GM12878 (cell line): ENCODE data around the gene GEMIN7. TPM values are rescaled to one million over a fixed set of nuclear protein-coding genes. Genes with fewer than 3 reads are reported as not detected.

Source experiments
- DPF2 ChIP-seq: fragments of 450-650 bp; IDR thresholded peaks from 2 replicates; pipeline ENCODE4 v1.6.1; 2017; ENCODE audit warnings: mild to moderate bottlenecking
- EED ChIP-seq: sonication (generic); IDR thresholded peaks from 2 replicates; pipeline ENCODE4 v1.6.1; 2016; ENCODE audit warnings: antibody characterized with exemption, low read depth
- FOXK2 ChIP-seq: fragments of 450-650 bp; IDR thresholded peaks from 2 replicates; pipeline ENCODE4 v1.6.1; 2017; ENCODE audit warnings: mild to moderate bottlenecking, moderate library complexity
- KDM1A ChIP-seq: fragments of 200-600 bp; sonication (generic); IDR thresholded peaks from 2 replicates; pipeline ENCODE4 v1.6.1; 2016; ENCODE audit warnings: borderline replicate concordance
- MTA2 ChIP-seq: fragments of 450-650 bp; IDR thresholded peaks from 2 replicates; pipeline ENCODE4 v1.6.1; 2016; ENCODE audit warnings: low read depth, mild to moderate bottlenecking, moderate library complexity
- NBN ChIP-seq: fragments of 450-650 bp; IDR thresholded peaks from 2 replicates; pipeline ENCODE4 v1.6.1; 2016
- NFXL1 ChIP-seq: fragments of 450-650 bp; IDR thresholded peaks from 2 replicates; pipeline ENCODE4 v1.6.1; 2017; ENCODE audit warnings: antibody characterized with exemption, mild to moderate bottlenecking, borderline replicate concordance
- PAX5 ChIP-seq: IDR thresholded peaks from 2 replicates; pipeline ENCODE4 v1.6.1; 2011; ENCODE audit warnings: low read depth, low read length, borderline replicate concordance
- POLR2AphosphoS5 ChIP-seq: IDR thresholded peaks from 2 replicates; pipeline ENCODE4 v1.6.1; 2011; ENCODE audit warnings: mild to moderate bottlenecking, low read length, inconsistent platforms
- POU2F2 ChIP-seq: IDR thresholded peaks from 3 replicates; pipeline ENCODE4 v1.6.1; 2011; ENCODE audit warnings: low read depth, mild to moderate bottlenecking, low read length, borderline replicate concordance
- RFX5 ChIP-seq: IDR thresholded peaks from 2 replicates; pipeline ENCODE4 v1.6.1; 2011; ENCODE audit warnings: low read depth, low read length, improper control_type of control experiment
- polyA plus RNA-seq, 11 experiments: library from polyadenylated mRNA; depleted of rRNA in 4 of 11; unstranded in 6 of 11; stranded (reverse) in 5 of 11; fragments of >200 nt; fragmentation: Nextera tagmentation in 4 of 11; fragmentation: Illumina TruSeq in 1 of 11; extraction: Ambion mirVana in 4 of 11; extraction: Trizol in 1 of 11; gene quantifications; 1 replicate in 1 of 11; 2 replicates in 10 of 11; pipeline versions ENCODE4 v1.2.1 to v1.2.3, GENCODE V29; 2011 to 2016; ENCODE audit warnings: inconsistent platforms in 2 of 11, missing spikeins in 2 of 11, low read depth in 1 of 11
- total RNA-seq, 4 experiments: library from RNA; depleted of rRNA in 3 of 4; stranded (reverse); fragments of >200 nt in 3 of 4; fragmentation: Illumina TruSeq in 1 of 4; extraction: Trizol in 1 of 4; gene quantifications; 2 replicates each; pipeline versions ENCODE4 v1.2.1 to v1.2.3, GENCODE V29; 2013 to 2021
- TF ChIP-seq, protein P1 (sequence below): fragments of 450-650 bp; IDR thresholded peaks from 2 replicates; pipeline ENCODE4 v1.6.1; 2017; ENCODE audit warnings: mild to moderate bottlenecking, moderate library complexity
- TF ChIP-seq, protein P2 (sequence below): IDR thresholded peaks from 2 replicates; pipeline ENCODE4 v1.6.1; 2012; ENCODE audit warnings: low read depth, low read length, improper control_type of control experiment
- TF ChIP-seq, protein P3 (sequence below): fragments of 450-650 bp; IDR thresholded peaks from 2 replicates; pipeline ENCODE4 v1.6.1; 2017; ENCODE audit warnings: low read depth, mild to moderate bottlenecking, moderate library complexity
- TF ChIP-seq, protein P4 (sequence below): fragments of 450-650 bp; IDR thresholded peaks from 2 replicates; pipeline ENCODE4 v1.6.1; 2018; ENCODE audit warnings: mild to moderate bottlenecking, low read depth, moderate library complexity; ENCODE audit not compliant: partially characterized antibody
- TF ChIP-seq, protein P5 (sequence below): IDR thresholded peaks from 2 replicates; pipeline ENCODE4 v1.6.1; 2011; ENCODE audit warnings: borderline replicate concordance, low read depth, mild to moderate bottlenecking, moderate library complexity, mixed read lengths, low read length; ENCODE audit not compliant: insufficient read depth; ENCODE audit errors: extremely low read length
- TF ChIP-seq, protein P6 (sequence below): IDR thresholded peaks from 2 replicates; pipeline ENCODE4 v1.6.1; 2012; ENCODE audit warnings: low read length, inconsistent platforms
- TF ChIP-seq, protein P7 (sequence below): IDR thresholded peaks from 2 replicates; pipeline ENCODE4 v1.6.1; 2012; ENCODE audit warnings: low read depth, low read length, improper control_type of control experiment

Gene GEMIN7
- total and polyA plus RNA-seq, 10 of the 15 experiments (the other 5 are each of a cell fraction or from before 2014, with no cell fraction given) = 21.1 to 76.7 (median 44.9) TPM

DNA sequence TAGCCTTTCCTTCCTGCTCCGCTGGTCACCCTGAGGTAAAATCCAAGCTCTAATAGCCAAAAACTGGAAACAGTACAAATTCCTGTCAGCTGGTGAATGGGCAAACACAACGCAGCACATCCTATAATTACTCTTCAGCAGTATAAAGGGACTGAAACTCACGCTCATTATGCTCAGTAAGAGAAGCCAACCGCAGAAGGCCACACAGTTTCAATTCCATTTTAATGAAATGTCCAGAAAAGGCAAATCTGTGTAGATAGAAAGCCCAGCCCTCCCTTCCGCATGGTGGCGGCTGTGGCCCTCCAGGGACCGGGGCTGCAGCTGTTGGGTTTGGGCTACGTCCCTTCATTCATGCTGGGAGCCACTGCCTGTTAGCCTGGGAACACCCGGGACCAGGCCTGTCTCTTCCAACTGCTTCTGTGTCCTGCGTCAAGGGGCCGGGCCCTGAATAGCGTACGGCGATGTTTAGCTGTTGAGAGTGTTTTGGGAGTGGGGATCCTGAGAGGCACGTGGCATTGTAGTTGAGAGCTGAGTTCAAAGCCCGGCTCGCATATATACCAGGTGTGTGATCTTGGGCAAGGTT lies 58.2 kb downstream of the GEMIN7 start (continued):
- TF ChIP-seq, protein P1, sequence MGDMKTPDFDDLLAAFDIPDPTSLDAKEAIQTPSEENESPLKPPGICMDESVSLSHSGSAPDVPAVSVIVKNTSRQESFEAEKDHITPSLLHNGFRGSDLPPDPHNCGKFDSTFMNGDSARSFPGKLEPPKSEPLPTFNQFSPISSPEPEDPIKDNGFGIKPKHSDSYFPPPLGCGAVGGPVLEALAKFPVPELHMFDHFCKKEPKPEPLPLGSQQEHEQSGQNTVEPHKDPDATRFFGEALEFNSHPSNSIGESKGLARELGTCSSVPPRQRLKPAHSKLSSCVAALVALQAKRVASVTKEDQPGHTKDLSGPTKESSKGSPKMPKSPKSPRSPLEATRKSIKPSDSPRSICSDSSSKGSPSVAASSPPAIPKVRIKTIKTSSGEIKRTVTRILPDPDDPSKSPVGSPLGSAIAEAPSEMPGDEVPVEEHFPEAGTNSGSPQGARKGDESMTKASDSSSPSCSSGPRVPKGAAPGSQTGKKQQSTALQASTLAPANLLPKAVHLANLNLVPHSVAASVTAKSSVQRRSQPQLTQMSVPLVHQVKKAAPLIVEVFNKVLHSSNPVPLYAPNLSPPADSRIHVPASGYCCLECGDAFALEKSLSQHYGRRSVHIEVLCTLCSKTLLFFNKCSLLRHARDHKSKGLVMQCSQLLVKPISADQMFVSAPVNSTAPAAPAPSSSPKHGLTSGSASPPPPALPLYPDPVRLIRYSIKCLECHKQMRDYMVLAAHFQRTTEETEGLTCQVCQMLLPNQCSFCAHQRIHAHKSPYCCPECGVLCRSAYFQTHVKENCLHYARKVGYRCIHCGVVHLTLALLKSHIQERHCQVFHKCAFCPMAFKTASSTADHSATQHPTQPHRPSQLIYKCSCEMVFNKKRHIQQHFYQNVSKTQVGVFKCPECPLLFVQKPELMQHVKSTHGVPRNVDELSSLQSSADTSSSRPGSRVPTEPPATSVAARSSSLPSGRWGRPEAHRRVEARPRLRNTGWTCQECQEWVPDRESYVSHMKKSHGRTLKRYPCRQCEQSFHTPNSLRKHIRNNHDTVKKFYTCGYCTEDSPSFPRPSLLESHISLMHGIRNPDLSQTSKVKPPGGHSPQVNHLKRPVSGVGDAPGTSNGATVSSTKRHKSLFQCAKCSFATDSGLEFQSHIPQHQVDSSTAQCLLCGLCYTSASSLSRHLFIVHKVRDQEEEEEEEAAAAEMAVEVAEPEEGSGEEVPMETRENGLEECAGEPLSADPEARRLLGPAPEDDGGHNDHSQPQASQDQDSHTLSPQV = no peak
- TF ChIP-seq NBN (peak; percentile 69), DPF2 (peak; percentile 74), POU2F2 (peak; percentile 58; the same call in 2 of the 3 replicates), NFXL1 (no peak), MTA2 (peak; percentile 99), PAX5 (peak; percentile 69; the same call in 1 of the 2 replicates), KDM1A (no peak), FOXK2 (no peak), EED (peak; percentile 82), RFX5 (no peak), POLR2AphosphoS5 (no peak)
- TF ChIP-seq, protein P2, sequence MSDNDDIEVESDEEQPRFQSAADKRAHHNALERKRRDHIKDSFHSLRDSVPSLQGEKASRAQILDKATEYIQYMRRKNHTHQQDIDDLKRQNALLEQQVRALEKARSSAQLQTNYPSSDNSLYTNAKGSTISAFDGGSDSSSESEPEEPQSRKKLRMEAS = peak; percentile 61; the same call in 1 of the 2 replicates
- TF ChIP-seq, protein P3, sequence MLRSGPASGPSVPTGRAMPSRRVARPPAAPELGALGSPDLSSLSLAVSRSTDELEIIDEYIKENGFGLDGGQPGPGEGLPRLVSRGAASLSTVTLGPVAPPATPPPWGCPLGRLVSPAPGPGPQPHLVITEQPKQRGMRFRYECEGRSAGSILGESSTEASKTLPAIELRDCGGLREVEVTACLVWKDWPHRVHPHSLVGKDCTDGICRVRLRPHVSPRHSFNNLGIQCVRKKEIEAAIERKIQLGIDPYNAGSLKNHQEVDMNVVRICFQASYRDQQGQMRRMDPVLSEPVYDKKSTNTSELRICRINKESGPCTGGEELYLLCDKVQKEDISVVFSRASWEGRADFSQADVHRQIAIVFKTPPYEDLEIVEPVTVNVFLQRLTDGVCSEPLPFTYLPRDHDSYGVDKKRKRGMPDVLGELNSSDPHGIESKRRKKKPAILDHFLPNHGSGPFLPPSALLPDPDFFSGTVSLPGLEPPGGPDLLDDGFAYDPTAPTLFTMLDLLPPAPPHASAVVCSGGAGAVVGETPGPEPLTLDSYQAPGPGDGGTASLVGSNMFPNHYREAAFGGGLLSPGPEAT = peak; percentile 85
- TF ChIP-seq, protein P4, sequence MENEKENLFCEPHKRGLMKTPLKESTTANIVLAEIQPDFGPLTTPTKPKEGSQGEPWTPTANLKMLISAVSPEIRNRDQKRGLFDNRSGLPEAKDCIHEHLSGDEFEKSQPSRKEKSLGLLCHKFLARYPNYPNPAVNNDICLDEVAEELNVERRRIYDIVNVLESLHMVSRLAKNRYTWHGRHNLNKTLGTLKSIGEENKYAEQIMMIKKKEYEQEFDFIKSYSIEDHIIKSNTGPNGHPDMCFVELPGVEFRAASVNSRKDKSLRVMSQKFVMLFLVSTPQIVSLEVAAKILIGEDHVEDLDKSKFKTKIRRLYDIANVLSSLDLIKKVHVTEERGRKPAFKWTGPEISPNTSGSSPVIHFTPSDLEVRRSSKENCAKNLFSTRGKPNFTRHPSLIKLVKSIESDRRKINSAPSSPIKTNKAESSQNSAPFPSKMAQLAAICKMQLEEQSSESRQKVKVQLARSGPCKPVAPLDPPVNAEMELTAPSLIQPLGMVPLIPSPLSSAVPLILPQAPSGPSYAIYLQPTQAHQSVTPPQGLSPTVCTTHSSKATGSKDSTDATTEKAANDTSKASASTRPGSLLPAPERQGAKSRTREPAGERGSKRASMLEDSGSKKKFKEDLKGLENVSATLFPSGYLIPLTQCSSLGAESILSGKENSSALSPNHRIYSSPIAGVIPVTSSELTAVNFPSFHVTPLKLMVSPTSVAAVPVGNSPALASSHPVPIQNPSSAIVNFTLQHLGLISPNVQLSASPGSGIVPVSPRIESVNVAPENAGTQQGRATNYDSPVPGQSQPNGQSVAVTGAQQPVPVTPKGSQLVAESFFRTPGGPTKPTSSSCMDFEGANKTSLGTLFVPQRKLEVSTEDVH = no peak
- TF ChIP-seq, protein P5, sequence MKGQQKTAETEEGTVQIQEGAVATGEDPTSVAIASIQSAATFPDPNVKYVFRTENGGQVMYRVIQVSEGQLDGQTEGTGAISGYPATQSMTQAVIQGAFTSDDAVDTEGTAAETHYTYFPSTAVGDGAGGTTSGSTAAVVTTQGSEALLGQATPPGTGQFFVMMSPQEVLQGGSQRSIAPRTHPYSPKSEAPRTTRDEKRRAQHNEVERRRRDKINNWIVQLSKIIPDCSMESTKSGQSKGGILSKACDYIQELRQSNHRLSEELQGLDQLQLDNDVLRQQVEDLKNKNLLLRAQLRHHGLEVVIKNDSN = peak; percentile 15
- TF ChIP-seq, protein P6, sequence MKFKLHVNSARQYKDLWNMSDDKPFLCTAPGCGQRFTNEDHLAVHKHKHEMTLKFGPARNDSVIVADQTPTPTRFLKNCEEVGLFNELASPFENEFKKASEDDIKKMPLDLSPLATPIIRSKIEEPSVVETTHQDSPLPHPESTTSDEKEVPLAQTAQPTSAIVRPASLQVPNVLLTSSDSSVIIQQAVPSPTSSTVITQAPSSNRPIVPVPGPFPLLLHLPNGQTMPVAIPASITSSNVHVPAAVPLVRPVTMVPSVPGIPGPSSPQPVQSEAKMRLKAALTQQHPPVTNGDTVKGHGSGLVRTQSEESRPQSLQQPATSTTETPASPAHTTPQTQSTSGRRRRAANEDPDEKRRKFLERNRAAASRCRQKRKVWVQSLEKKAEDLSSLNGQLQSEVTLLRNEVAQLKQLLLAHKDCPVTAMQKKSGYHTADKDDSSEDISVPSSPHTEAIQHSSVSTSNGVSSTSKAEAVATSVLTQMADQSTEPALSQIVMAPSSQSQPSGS = no peak
- TF ChIP-seq, protein P7, sequence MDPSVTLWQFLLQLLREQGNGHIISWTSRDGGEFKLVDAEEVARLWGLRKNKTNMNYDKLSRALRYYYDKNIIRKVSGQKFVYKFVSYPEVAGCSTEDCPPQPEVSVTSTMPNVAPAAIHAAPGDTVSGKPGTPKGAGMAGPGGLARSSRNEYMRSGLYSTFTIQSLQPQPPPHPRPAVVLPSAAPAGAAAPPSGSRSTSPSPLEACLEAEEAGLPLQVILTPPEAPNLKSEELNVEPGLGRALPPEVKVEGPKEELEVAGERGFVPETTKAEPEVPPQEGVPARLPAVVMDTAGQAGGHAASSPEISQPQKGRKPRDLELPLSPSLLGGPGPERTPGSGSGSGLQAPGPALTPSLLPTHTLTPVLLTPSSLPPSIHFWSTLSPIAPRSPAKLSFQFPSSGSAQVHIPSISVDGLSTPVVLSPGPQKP = no peak
